HG03103 (cell line): Measurements from ENCODE around the gene ARHGAP1.

Experiments used
- ATAC-seq: cut with Tn5 transposase; IDR thresholded peaks from one replicate; pipeline ENCODE4 v1.9.1; 2021; ENCODE audit warnings: low read depth; ENCODE audit not compliant: unreplicated experiment

Gene ARHGAP1

GRCh38 chr11:46649180-46649738, 51.2 kb downstream of the ARHGAP1 start:
- no peak for ATAC-seq

DNA sequence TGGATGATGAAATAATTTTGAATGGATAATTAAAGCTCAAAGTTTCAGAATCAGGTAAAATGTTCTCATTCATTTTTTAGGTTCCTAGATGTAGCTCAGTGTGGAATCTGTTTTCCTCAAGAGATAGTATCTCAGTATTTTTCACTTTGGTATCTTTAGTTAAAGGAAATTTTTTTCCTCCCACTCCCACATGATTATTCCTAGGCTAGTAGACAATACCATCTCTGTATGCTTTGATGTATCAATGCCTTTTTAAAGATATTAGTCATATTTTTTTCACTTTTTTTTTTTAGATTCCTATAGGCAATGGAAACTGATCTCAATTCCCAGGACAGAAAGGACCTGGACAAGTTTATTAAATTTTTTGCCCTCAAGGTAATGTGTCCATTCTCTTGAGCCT, 56.4 kb downstream of the ARHGAP1 start:
- no peak for ATAC-seq

- ATAC-seq: no peak
Measured at GRCh38 chr11:46643531-46643930, 56.9 kb downstream of the ARHGAP1 start.

DNA sequence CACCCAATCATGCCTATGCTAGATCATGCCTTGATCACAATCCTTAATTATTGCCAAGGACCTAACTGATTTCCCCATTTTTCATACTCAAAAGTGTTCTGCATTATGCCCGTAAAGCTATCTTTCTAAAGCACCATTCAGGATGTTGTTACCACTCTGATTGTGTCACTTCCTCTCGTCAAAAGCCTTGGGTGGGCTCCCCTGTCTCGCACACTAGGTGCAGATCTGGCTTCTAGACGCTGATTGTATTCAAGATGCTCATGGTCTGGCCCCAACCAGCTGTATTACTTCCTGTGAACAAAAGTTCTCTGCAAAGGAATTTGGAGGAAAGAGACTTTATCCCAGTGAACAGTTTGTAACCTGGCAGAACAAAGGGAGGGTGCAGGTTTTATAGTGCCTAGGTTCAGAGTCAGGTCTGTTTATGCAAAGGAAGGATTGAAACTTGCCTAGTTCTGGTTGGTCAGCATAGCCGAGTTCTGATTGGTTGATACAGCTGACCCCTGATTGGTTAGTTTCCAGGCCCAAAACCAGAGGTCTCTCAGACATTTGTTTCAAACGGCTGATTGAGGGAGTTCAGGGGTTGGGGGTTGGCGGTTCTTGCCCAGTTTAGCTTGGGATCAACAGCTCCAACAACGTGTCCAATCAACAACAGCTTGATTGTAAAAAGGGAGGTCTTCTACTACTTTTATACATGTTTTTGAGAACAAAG, 57.6 kb downstream of the ARHGAP1 start:
- ATAC-seq: no peak

DNA sequence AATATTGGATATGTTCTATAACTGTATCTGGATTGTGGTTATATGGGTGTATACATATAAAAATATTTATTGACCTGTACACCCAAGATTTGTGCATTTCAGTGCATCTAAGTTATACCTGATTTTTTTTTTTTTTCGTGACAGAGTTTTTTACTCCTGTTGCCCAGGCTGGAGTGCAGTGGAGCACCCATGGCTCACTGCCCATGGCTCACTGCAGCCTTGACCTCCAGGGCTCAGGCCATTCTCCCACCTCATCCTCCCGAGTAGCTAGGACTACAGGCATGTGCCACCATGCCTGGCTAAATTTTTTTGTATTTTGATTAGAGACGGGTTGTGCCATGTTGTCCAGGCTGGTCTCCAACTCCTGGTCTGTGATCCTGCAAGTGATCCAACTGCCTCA, 58.8 kb downstream of the ARHGAP1 start:
- ATAC-seq: no peak

- no peak for ATAC-seq
Measured at GRCh38 chr11:46640036-46640788, 60.2 kb downstream of the ARHGAP1 start.

DNA sequence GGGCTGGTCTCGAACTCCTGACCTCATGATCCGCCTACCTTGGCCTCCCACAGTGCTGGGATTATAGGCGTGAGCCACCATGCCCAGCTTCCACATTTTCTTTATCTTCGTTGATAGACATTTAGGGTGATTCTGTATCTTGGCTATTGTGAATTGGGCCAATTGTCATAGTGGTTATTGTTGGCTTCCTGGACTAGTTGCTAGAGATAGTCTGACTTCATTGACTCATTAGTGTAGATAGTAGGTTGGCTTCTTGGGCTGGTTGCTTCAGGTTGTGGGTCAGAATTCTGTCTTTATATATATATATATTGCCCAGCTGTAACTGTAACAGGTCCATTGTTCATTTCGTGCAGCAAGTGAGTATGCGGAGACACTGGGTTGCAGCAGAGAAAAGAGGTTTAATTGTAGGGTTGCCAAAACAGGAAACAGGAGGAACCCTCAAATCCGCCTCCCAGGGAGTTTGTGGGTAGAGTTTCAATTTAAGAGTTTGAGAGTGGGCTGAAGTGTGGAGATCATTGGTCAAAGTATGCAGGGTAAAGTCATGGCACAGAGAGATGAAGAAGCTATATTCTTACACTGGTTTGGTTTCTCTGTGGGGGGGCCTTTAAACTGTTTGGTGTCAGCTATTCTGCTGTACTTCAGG, 61.1 kb downstream of the ARHGAP1 start:
- ATAC-seq: no peak

DNA sequence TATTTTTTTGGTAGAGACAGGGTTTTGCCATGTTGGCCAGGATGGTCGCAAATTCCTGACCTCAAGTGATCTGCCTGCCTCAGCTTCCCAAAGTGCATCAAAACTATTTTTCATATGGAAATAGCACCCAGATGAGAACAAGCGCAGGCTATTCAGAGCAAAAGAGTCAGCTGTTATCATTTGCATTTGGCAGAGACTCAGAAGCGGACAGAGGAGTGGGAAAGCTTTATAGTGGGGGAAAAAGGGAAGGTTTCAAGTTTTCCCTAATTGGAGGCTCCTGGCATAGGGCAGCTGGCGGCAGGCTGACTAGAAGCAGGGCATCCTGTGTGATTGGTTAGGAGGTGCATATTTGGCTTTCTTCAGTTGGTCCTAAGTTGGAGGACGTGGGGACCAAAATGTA, 62.9 kb downstream of the ARHGAP1 start:
- no peak for ATAC-seq

GRCh38 chr11:46635557-46636139, 64.8 kb downstream of the ARHGAP1 start:
- no peak for ATAC-seq

GRCh38 chr11:46633291-46634217, 66.9 kb downstream of the ARHGAP1 start:
- ATAC-seq: no peak

DNA sequence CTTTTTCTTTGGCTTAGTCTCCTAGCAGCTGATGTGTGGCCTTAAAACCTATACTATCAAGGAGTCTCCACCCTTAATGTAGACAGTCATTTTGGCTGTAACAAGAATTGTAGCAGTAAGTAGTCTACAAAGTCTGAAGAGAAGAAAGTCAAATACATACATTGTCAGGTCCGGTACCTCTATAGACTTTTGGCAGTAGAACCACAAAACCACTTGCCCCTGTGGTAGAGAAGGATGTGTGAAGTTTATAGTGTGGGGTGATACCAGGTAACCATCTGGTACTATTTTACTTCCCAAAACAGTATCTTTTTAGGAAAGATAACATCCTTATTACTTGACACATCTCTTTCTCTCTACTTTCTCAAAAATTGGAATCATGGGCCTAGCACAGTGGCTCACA, 67.9 kb downstream of the ARHGAP1 start:
- no peak for ATAC-seq

DNA sequence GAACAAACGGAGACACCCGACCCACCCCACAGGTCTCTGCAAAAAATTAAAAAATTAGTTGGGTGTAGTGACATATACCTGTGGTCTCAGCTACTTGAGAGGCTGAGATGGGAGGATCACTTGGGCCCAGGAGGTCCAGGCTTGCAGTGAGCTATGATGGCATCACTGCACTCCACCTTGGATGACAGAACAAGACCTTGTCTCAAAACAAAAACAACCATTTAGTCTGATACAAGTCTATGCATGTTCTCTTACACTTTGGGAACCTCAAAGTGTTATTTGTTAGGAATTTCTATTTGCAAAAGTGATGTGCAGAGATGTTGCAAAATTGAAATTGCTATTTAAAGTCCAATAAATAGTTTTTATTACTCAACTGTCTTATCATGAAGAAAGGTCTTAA, 68.7 kb downstream of the ARHGAP1 start:
- ATAC-seq: no peak

DNA sequence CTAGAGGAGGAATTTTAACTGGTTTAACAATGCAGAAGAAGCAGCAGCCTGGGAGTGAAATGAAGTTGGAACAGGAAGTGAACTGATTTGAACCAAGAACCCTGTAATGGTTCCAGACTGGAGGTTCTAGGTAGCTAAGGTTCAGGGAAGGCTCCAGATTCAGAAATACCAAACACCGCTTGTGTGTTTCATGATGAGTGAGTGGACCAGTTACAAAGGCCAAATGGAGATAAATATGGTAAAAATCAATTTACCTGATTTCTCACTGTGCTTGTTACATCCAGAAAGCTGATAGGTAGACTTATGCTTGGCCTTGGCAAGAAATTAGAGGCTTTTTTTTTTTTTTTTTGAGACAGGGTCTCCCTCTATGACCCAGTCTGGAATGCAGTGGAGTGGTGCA, 70.2 kb downstream of the ARHGAP1 start:
- no peak for ATAC-seq

DNA sequence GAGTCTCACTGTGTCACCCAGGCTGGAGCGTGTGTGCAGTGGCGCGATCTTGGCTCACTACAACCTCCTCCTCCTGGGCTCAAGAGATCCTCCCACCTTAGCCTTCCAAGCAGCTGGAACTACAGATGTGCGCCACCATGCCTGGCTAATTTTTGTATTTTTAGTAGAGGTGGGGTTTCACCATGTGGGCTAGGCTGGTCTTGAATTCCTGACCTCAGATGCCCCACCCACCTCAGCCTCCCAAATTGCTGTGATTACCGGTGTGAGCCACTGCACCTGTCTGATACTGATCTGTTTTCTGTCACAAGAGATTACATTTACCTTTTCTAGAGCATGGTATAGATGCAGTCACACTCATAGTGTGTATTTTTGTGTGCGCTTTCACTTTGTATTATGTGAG, 71.5 kb downstream of the ARHGAP1 start:
- no peak for ATAC-seq
